ENCODE data around the gene GRIN2A. TPM values are rescaled to one million over a fixed set of nuclear protein-coding genes. Genes with fewer than 3 reads are reported as not detected.
"Not testable (repeated sequence)": the region's sequence is repeated elsewhere in the genome, so short reads cannot be mapped to it uniquely, and the experiment has no call there.

Gene GRIN2A
- total RNA-seq, 1 donor from 2014 or later, result not detected

DNA sequence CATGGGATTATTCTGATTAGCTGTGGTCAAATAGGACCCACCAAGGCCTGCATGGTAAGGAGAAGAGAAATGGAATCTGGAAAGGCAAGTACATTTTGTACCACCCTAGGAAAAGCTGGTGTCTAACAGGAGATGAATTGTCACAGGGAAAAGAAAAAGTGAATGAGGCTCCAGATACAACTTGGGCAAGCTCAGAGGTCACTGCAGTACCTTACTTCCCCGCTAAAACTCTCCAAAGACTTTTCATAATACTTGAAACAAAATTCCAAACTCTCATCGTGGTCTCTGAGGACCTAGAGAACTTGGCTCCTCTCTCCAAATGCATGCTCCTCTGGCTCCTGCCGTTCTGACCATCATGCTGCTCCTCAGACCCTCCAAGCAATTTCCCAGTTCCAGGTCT is 262.8 kb downstream of the GRIN2A start:
- no peak for DNase-seq (ENCODE audit: low read depth in 2 of 2)

DNA sequence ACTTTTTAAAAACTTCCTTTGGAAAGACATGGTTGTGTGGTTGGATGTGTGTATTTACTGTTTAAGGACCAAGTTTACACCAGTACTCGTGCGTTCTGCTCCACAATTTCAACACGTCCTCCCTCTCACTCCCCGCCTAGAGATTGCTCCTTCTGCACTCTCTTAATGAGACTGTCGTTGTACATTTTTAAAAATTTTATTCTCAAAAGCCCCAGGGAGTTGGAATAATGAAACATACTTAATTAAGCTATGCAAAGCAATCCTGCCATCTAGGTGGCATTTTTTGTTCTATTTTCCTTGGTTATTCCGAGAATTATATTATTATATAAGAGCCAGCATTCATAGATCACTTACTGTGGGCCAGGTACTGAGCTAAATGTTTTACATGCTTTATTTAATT is 264.5 kb downstream of the GRIN2A start:
- no peak for DNase-seq (ENCODE audit: low read depth in 2 of 2)

DNA sequence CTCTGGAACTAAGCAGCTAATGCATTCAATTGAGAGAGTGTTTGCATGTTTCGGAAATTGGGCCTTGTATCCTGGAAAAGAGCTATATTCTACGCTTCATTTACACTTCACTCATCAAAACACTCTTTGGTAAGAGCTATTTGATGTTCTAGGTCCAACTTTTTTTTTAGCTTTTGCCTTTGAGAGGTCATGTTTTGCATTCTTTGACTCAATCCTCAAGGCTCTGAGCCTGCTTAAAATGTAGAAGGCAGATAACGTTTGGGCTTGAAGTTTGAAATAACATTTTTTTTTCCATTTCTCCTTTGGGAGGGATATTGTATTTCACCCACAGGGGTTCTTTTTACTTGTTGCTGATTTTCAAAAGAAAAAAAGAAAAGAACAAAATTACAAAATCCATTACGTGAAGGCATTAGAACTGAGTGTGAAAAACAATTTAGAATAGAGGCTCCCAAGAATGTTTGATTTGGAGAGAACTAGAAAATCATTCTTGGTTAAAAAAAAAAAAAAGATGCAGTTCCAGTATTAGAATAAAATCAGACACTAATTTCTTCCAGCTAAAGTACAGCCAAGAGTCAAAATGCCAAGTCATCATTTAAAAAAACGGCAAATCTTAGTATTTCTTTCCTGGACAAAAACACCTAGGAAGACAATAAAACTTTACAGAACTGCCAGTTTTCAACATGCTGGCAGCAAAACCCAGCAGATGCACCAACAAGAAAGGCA is 268.5 kb downstream of the GRIN2A start:
- DNase-seq (ENCODE audit: low read depth in 2 of 2), result no peak

DNA sequence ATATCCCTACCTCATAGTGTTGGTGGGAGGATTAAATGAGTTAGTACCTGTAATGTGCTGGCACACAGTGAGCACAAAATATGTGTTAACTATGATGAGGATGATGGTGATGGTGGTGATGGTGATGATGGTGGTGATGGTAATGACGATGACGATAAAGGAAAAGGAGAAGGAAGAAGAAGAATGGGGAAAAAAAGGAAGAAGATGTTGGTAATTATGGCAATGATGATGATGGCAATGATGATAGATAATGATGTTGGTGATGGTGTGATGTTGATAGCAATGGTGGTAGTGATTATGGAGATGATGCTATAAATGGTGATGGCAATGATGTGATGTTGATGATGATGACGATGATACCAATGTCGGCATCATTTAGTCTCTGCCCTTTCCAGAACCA is 270.2 kb downstream of the GRIN2A start:
- DNase-seq (ENCODE audit: low read depth in 2 of 2), result no peak

DNA sequence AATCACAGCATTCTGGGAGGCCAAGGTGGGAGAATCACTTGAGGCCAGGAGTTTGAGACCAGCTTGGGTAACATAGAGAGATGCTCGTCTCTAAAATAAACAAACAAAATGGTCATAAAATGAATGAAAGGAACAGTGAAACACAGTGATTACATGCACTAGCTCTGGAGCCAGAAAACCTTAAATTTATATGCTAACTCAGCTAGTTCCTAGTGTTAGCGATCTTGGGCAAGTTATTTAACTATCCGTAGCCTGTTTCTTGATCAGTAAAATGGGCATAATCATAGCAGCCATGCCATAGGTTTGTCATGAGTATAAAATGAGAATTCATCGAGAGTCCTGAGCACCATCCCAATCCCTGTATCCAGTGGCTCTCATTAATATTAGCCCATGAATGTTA is 271.0 kb downstream of the GRIN2A start:
- no peak for DNase-seq (ENCODE audit: low read depth in 2 of 2)

DNA sequence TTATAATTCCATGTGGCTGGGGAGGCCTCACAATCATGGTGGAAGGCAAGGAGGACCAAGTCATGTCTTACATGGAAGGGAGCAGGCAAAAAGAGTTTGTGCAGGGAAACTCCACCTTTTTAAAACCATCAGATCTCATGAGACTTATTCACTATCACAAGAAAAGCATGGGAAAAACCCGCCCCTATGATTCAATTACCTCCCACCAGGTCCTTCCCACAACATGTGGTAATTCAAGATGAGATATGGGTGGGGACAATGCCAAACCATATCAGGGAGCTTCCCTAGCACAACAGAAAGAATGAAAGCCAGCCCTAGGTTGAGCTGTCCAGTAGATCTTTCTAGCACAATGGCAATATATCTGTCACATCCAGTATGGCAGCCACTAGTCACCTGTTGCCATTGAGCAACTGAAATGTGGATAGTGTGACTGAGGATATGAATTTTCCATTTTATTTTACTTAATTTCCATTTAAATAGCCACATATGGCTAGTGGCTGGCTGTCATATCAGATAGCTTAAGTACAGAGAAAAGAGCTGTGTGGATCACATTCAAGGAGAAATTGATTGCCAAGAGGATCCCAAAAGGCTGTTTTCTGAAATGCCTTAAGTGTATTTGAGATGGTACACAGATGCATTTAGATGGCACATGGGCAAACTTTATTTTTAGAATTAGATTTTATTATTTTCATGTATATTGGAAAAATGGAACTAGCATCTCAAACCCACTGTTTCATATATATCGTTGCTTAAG is 273.0 kb downstream of the GRIN2A start:
- no peak for DNase-seq (ENCODE audit: low read depth in 2 of 2)

DNA sequence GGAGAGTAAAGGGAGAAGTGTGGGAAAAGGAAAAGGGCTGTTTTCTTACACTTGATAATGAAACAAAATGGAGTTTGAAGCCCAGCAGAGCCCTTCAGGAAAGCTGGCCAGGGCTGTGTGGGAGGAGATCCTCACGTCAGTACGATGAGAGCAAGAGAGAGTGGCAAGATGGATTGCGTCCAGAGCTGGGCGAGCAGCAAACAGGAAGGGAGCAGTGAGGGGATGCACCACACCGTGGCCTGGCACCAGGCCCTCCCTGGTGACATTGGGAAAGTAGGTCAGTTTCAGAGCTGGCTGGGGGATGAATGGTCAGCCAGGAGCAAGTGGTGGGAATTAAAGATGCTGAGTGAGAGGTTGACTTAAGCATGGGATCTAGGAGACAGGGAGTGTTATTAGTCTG is 273.6 kb downstream of the GRIN2A start:
- no peak for DNase-seq (ENCODE audit: low read depth in 2 of 2)

DNA sequence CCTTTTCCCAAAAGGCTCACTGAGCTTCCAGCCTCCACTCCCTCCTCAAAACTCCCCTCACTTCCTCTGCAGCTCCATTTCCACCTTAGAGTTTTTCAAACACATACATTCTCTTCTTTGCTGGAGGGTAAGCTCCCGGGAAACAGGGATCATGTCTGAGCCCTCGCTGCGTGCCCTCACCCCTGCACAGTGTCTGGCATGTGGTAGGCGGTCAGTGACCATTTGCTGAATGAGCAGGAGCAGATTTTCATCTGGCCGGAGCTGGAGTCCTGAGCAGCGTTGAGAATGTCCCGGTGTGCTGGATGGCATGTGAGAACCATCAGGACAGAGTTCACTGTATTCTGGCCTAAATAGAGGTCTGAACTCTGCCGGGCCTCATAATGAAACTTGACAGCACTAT is 274.5 kb downstream of the GRIN2A start:
- no peak for DNase-seq (ENCODE audit: low read depth in 2 of 2)

DNA sequence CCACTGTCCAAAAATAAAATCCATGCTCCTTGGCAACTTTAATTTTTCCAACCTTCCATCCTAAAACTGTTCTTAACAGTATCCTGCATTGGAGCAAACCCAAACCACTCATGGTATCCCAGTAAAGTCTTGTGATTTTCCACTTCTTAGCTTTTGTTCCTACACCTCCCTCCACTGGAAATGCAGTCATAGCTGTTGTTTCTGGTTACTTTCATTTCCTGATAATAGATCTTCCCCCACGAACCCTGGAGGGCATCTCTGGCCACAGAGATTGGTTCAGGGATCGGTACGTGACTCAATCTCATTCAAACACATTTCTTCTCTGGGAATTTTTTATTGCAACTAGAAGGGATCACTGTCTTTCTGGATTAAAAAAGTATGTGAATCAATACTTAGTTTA is 276.0 kb downstream of the GRIN2A start:
- DNase-seq (ENCODE audit: low read depth in 2 of 2), result no peak

DNA sequence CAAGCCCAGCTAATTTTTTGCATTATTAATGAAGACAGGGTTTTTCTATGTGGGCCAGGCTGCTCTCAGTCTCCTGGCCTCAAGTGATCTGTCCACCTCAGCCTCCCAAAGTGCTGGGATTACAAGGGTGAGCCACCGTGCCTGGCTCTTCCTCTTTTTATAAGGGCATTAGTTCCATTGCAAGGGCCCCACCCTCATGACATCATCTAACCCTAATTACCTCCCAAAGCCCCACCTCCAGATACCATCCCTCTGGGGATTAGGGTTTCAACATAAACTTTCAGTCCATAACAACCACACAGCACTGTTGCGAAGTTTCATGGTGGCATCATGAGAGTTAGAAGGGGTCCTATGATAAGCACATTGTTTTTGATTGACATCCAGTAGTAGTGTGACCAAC is 277.7 kb downstream of the GRIN2A start:
- no peak for DNase-seq (ENCODE audit: low read depth in 2 of 2)

DNA sequence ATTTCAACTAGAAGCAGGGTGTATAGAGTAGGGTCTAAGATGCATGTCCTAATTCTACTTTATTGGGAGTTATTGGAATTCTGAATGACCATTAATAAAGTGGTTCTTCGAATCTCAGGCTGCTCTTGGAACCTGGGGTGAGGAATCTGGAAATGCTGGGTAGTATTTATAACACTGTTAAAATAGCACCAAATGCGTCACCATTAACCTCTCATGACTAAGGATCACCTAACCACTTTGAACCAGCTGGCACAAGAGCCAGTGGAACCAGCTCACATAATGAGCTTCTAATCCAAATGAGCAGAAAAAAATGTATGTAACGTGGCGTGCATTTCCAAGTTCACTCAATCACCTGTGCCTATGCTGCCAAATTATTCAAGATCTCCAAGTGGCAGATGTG is 281.7 kb downstream of the GRIN2A start:
- DNase-seq (ENCODE audit: low read depth in 2 of 2), result no peak

DNA sequence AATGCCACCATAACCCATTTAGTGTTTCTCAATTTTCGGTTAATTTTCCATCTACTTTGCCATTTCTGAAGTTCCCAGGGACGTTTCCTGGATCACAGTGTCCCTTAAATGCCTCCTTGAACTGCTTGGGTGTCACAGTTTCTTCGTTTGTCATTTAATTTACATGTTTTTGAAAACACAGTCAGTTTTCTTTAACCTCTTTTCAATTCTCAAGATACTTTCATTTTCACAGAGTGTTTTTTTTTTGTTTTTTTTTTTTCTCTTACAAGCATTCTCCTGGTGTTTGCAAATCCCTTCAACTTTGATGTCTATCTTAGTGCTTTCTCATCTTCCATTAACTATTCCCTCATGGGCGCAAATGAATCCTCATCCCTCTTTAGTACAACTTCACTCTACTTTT is 283.7 kb downstream of the GRIN2A start:
- DNase-seq (ENCODE audit: low read depth in 2 of 2), result no peak

DNA sequence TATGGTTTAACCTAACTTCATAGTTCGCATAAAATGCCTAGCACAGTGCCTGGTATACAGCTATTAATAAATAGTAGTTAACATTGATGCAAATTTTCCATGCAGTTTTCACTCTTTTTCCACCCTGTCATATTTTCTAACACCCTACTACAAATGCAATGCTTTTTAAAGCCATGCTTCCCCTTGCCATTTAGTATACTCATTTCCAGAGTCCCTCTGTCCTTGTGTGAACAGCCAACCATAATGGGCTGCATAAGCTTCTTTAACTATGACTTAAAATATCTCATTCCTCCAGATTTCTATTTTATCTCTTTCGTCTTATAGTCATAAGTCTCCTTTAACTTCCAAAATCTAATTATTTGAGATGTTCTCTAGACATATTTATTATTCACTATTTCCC is 284.1 kb downstream of the GRIN2A start:
- no peak for DNase-seq (ENCODE audit: low read depth in 2 of 2)

DNA sequence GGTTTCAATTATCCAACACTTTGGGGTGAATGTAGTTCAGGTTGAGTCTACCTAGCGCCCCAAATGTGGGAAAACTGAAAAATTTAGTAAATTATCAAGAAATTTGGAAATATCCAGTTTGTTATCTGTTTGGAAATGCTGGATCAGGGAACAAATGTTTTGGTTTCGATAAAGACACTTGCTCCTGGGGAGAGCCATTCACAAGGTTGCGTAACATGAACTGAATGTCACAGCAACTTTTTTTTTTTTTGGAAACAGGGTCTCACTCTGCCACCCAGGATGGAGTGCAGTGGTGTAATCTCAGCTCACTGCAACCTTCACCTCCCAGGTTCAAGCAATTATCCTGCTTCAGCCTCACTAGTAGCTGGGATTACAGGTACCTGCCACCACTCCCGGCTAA is 286.4 kb downstream of the GRIN2A start:
- DNase-seq (ENCODE audit: low read depth in 2 of 2), result no peak

DNA sequence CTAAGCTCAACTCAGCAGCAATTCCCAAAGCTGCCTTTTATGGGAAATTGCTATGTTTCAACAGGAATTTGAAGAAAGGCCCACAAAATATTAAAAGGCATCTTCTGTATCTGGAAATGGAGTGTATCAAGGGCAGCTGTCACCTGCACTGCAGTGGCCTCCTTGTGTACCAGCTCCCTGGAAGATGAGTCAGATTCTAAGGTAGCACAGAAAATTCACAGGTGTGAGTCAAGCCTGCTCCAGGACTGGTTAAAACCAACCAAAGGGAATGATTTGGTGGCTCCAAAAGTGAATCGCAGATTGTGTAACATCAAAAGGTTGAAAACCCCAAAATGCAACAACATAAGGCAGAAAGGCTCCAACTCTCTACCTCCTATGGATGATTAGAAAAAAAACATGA is 296.4 kb downstream of the GRIN2A start:
- DNase-seq (ENCODE audit: low read depth in 2 of 2), result no peak

DNA sequence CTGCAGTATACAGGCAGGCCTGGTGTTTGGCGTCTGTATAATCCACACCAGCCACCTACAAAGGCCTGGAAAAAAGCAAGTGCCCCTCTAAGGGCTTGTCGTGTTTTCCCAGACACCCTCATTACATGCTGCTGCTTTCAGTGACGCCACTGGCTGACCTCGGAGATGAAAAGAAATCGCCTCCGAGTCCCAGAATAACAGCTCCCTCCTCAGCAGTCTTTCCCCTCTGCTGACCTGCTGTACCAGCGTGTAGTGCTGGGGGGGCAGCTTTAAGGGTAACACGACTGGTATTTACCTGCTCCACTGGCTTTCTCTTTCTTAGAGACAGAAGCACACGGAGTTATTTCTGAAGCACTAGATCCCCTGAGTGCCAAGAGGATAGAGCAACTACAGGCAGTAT is 296.8 kb downstream of the GRIN2A start:
- DNase-seq (ENCODE audit: low read depth in 2 of 2), result no peak

DNA sequence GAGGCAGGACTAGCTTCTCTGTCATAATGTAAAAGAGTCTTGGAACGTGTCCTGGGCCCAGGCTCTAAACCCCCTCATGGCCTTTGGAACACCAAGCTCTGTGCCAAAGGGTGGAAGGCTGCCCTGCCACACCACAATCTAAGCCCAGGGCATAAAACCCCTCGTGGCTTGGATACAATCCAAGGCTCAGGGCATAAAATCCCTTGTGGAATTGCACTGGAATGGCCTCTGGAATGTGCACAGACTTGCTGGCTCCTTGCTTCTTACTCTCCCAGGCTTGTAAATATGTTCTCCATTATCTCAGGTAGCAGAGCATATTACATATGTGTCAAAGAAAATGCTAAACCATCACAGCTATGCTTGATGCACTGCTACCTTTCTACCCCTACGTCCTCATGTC is 306.2 kb downstream of the GRIN2A start:
- not testable (repeated sequence) for DNase-seq (ENCODE audit: low read depth in 2 of 2)

DNA sequence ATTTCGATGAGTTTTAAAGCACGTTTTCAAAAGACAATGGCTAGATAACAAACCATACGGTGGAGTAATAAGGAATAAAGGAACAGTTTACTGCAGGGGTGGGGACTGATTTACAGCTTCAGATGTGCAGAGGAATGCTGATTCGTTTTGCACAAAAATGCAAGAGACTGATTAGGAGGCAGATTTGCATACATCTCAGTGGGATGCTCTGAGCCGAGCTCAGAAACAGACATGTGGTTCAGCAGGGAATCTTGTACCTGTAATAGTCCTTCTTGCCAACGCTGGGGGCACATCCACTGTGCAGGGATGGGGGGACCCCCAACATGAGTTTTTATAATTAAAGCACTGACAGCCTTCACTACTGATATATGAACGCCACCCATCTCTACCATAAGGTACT is 308.0 kb downstream of the GRIN2A start:
- no peak for DNase-seq (ENCODE audit: low read depth in 2 of 2)

DNA sequence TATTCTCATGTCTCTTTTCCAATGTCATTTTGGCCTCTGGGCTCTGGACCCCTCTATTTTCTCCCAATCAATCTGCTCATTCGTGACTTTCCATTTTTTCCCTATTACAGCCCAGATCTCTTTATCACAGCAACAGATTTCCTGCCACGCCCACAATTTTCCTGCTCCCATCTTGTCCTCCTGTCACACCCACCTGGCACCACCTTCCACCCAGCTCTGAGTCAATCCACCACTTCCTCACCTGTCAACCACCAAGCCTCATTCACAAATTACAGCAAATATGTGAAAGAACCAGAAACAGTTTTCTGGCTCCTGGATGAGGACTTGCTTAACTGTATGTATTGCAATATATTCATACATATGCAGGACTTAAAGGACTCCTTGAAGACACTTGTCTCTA is 311.3 kb downstream of the GRIN2A start:
- DNase-seq (ENCODE audit: low read depth in 2 of 2), result no peak

DNA sequence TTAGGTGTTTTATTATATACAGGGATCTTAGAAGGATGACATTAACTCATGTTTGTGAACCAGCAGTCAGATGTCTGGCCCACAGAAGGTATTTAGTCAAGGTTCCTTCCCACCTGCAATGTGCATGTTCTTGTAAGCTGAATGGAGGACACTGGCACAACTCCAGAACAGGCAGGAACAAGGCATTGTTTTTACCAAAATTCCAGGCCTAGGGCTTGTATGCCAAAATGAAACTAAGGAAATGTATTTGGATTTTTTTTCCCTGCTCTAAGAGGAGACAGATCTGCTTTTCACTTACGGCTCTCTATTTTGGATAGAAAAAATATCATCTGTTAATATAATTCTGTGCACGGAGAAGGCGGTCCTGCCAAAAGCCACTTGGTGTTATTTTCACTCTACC is 312.5 kb downstream of the GRIN2A start:
- DNase-seq (ENCODE audit: low read depth in 2 of 2), result no peak

DNA sequence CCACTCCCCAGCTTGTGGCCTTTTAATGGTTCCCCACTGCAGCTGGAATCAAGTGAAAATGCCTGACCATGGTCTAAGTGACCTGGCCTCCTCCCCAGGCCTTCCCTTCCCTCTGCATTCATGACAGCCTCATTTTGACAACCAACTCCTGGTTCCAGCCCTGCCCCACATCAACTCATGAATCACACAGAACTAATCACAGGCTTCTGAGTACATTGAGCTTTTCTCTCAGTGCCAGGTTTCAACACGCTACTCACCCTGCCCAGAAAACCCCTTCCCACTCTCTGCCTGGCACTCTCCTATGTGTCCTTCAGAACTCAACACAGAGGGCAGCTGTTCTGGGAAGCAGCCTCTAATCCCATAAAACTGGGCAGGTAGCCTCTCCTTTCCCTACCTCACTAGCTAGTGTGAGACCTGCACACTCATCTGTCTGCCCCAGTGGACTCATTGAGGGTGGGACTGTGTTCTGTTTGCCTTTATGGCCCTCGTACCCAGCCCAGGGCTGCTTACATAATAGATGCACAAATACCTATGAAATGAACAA is 313.6 kb downstream of the GRIN2A start:
- no peak for DNase-seq (ENCODE audit: low read depth in 2 of 2)

DNA sequence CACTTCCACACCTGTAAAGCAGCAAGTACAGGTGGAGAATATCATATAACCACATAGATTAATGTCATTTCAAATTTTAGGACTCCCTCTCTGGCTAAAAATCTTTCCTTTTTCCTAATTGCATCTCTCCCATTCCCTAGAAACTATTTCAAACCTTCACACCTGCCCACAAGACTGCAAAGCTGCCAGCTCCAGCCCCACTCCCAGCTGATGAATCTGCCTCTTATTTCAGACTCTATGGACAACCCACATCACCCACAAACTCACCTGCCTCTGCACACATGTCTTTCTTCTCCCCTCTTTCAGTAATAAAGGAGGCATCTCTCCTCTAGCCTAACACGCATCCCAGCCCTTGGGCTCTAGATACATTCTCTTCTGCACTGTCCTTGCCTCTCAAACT is 315.1 kb downstream of the GRIN2A start:
- no peak for DNase-seq (ENCODE audit: low read depth in 2 of 2)

DNA sequence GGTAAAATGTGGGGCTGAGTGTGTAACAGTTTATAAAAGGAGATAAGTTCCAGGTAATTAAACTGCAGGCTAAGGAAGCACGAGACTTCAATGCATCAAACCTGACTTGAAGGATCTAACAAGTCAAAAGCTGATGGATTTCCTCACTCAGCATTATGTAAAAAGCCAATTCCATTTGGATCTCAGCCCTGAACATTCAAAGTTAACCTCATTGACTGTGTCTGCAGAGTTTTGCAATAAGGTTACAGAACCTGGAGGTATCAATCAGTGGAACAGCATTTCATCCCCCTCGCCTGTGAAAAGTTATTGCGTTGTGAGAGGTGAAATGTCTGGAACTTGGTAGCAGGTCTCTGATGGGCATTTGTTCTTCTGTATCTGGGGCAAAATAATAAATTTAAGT is 317.8 kb downstream of the GRIN2A start:
- no peak for DNase-seq (ENCODE audit: low read depth in 2 of 2)
